ENCODE data around the gene MBNL2. TPM values are rescaled to one million over a fixed set of nuclear protein-coding genes. Genes with fewer than 3 reads are reported as not detected.
A peak's percentile ranks its signal among the peaks of the same experiment; 100 is the strongest.

MBNL2 gene
- total RNA-seq, 1 donor from 2014 or later = 71.8 TPM

- Mint-ChIP-seq H3K36me3 (peaks cover 55% of the 10 kb centered on the region), H3K9me3 (peaks cover 21% of the 10 kb centered on the region), H3K27me3 (ENCODE audit: low read depth) (no peaks in the 10 kb centered on the region), H3K27ac (no peak overlapping the region), H3K4me1 (no peaks in the 10 kb centered on the region), H3K4me3 (no peak overlapping the region)
- TF ChIP-seq, protein P1, sequence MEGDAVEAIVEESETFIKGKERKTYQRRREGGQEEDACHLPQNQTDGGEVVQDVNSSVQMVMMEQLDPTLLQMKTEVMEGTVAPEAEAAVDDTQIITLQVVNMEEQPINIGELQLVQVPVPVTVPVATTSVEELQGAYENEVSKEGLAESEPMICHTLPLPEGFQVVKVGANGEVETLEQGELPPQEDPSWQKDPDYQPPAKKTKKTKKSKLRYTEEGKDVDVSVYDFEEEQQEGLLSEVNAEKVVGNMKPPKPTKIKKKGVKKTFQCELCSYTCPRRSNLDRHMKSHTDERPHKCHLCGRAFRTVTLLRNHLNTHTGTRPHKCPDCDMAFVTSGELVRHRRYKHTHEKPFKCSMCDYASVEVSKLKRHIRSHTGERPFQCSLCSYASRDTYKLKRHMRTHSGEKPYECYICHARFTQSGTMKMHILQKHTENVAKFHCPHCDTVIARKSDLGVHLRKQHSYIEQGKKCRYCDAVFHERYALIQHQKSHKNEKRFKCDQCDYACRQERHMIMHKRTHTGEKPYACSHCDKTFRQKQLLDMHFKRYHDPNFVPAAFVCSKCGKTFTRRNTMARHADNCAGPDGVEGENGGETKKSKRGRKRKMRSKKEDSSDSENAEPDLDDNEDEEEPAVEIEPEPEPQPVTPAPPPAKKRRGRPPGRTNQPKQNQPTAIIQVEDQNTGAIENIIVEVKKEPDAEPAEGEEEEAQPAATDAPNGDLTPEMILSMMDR (IDR thresholded peaks at IDR 0.05; ENCODE audit: unreplicated experiment) = no peak
- DNase-seq (ENCODE audit: low spot score in 2 of 2, unreplicated experiment in 2 of 2) = no peak
Measured at GRCh38 chr13:97353927-97354675, 132.0 kb downstream of the MBNL2 start.

- DNase-seq (ENCODE audit: low spot score in 2 of 2, unreplicated experiment in 2 of 2) = no peak
- Mint-ChIP-seq H3K4me1 (no peaks in the 10 kb centered on the region), H3K27ac (no peak overlapping the region), H3K27me3 (ENCODE audit: low read depth) (no peaks in the 10 kb centered on the region), H3K9me3 (peaks cover 18% of the 10 kb centered on the region), H3K4me3 (no peak overlapping the region), H3K36me3 (peaks cover 50% of the 10 kb centered on the region)
- TF ChIP-seq, protein P1 (IDR thresholded peaks at IDR 0.05; ENCODE audit: unreplicated experiment) = no peak
Measured at GRCh38 chr13:97354808-97355207, 132.7 kb downstream of the MBNL2 start.

DNA sequence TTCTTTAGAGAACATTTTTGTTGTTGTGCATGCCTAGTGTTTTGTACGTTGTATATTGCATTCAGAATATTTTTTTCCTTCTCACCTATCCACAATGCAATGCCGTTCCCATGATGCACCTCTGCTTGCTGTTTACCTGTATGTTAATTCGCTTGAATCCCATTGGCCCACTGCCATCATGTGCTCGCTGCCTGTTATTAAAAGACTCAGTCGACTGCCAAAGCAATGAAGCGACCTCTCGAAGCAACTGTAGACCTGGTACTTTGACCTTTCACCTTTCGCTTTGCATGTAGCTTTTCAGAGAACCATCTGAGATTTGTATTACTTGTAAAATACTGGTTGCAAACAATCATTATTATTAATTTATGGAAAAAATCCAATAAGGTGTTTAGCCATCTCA lies 134.5 kb downstream of the MBNL2 start:
- TF ChIP-seq, protein P1 (IDR thresholded peaks at IDR 0.05; ENCODE audit: unreplicated experiment) = no peak
- Mint-ChIP-seq H3K27me3 (ENCODE audit: low read depth) (no peaks in the 10 kb centered on the region), H3K36me3 (peaks cover 40% of the 10 kb centered on the region), H3K9me3 (no peaks in the 10 kb centered on the region), H3K4me3 (no peak overlapping the region), H3K4me1 (peaks cover 2% of the 10 kb centered on the region), H3K27ac (no peak overlapping the region)
- no peak for DNase-seq (ENCODE audit: low spot score in 2 of 2, unreplicated experiment in 2 of 2)

GRCh38 chr13:97359181-97360057 lies 137.3 kb downstream of the MBNL2 start:
- Mint-ChIP-seq H3K36me3 (peaks cover 40% of the 10 kb centered on the region), H3K27ac (no peak overlapping the region), H3K27me3 (ENCODE audit: low read depth) (no peaks in the 10 kb centered on the region), H3K9me3 (no peaks in the 10 kb centered on the region), H3K4me3 (no peak overlapping the region), H3K4me1 (peaks cover 8% of the 10 kb centered on the region)
- TF ChIP-seq, protein P1 (IDR thresholded peaks at IDR 0.05; ENCODE audit: unreplicated experiment) = peak; percentile 87
- peak in 1 of 2 experiments; percentile 46 for DNase-seq (ENCODE audit: low spot score in 2 of 2, unreplicated experiment in 2 of 2)

DNA sequence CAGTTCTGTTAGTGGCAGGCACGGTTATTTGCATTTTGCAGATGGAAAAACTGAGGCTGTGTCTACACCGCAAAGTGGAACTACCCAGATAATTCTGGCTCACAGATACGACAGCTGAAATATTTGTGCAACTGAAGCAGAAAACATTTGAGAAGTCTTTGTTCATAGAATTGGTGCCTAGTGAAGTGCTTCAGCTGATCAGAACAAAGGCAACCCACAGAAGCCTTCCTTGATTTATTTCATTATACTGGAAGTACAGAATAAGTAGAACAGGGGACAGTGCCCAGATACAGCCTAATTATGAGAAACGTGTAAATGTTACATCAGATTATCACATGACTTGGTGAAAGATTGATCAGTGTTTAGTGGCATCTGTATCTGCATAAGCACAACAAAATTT lies 138.5 kb downstream of the MBNL2 start:
- Mint-ChIP-seq H3K9me3 (no peaks in the 10 kb centered on the region), H3K4me1 (peaks cover 8% of the 10 kb centered on the region), H3K27ac (no peak overlapping the region), H3K4me3 (no peak overlapping the region), H3K36me3 (peaks cover 43% of the 10 kb centered on the region), H3K27me3 (ENCODE audit: low read depth) (no peaks in the 10 kb centered on the region)
- TF ChIP-seq, protein P1 (IDR thresholded peaks at IDR 0.05; ENCODE audit: unreplicated experiment) = no peak
- DNase-seq (ENCODE audit: low spot score in 2 of 2, unreplicated experiment in 2 of 2) = no peak

Measured in mesothelial cell of epicardium (in vitro differentiated cells).